ENCODE results near the gene CNPPD1.

Gene CNPPD1

DNA sequence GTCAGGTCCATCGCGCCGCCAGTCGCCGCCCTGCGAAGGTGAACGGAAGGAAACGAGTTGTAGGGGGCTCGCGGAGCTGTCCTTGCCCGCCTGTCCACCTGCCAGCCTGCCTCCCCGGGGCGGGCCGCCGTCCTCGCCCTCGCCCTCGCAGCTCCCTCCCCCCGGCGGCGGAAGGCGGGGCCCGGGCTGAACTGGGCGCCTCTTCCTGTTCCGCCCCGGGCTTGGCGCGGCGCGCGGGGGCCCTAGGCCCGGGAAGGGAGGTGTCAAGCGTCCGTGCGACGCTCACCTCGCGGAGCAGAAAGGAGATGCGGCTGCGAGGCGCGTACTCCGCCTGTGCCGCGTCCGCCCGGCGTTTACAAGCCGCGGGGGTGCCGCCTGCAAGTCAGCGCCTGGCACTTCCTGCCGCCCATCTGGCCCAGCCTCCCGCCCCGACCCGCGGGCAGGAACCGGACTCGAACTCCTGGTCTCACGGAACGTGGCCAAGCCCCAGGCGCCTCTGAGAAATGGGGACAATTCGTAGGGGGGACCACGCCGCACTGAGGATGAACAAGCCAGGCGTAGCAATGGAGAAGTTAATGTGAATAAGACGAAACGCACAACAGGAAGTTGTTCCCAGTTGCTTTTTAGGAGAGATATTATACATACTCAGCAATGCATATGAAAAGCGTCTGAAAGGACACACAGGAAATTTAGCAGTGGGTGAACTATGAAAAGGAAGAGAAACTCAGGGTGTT lies at the start of gene CNPPD1:
Gene CNPPD1, minus strand, starts transcription at position 108 of the 734 bp plus-strand sequence. Its CDS starts 97 bp downstream, at position 11.
- Mint-ChIP-seq H3K9me3 (no peaks in the 10 kb centered on the region), H3K36me3 (peaks cover 88% of the 10 kb centered on the region), H3K4me3 (peak within 1 kb of the TSS; percentile 96), H3K27ac (peak within 1 kb of the TSS; percentile 99), H3K4me1 (peaks cover 61% of the 10 kb centered on the region)
- DNase-seq (ENCODE audit: low spot score in 2 of 2), result peak; percentile 84 to 92
- ATAC-seq, result peak; percentile 86

DNA sequence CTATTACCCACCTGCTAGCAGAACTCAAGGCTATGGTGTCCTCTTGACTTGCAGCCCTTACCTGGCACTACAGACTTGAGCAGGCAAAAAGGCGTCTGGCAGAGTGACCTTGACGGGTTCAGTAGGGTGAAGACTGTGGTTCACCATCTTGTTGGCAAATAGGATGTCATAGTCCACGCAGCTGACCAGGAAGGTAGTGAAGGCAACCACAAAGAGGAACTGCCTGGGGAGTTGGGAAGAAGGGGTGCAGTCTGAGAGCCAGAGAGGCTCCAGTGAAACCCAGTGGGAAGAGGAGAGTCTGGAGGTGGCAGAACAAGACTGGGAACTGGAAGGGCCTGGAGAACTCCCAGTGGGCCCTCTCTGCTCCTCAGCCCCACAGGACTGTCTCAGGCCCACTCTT lies 48.6 kb upstream of the CNPPD1 start:
- Mint-ChIP-seq H3K9me3 (no peaks in the 10 kb centered on the region), H3K4me1 (peaks cover 45% of the 10 kb centered on the region), H3K36me3 (peaks cover 79% of the 10 kb centered on the region), H3K4me3 (no peak overlapping the region), H3K27ac (peak overlapping the region; percentile 75)
- ATAC-seq, result no peak
- DNase-seq (ENCODE audit: low spot score in 2 of 2), result no peak

DNA sequence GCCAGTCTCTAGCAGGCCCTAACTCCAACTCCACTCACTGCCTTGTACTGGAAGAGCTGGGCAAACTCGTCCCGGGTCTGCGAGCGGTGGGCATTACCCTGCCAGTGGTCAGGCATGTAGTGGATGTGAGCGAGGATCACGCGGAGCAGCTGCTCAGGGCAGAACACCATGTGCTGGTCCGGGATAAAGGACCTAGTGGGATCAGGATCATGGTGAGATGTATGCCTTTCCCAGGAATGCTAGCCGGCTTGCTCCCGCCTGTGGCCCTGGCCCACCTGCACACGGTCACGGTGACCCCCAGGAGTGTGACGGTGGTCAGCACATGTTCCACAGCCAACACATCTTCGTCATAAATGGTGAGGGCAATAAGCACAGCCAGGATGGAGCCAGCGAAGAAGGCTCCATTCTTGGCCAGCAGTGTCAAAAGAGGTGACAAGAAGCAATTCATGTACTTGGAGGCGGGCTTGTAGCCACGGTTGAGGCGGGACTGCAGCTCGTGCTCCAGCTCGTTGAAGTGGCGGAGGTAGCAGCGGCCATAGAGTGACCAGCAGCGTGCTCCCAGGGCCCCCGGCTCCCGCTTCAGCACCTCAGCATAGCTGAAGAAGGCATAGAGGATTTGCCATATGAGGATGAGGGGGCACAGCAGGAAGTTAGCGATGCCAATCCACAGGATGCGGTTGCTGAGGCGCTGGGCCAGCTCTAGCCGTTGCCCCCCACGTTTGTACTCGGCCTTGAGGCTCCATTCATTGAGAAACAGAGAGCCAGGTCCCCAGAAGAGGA lies 47.3 kb upstream of the CNPPD1 start:
- no peak for ATAC-seq

DNA sequence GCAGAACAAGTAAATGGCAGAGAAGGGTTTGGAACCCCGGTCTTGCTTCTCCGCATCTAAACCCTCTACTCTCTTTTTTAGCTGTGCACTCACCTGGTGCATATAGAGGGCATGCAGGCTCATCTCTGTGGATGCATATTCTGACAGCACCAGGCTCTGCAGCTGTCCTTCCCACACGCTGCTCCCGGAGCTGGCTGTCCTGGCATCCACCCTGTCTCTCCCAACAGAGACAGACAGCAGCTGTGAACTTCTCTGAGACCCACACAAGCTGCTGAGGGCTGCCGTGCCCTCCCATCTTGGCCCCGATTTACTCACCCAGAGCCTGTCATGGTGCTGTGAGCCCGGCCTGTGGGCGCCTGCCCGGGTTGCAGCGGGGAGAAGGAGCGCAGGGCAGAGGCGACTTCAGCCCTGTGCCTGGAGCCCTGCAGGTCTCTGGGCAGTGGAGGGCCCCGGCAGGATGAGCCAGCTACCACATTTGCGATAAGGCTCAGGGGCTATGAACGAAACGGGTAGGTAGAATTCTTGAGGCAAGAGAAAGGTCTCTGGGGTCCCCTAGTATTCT lies 45.3 kb upstream of the CNPPD1 start:
- ATAC-seq (no peak), DNase-seq (ENCODE audit: low spot score in 2 of 2) (no peak)
- no peaks in the 10 kb centered on the region for H3K9me3 Mint-ChIP-seq
- H3K27ac Mint-ChIP-seq, result no peak overlapping the region
- no peak overlapping the region for H3K4me3 Mint-ChIP-seq
- peaks cover 39% of the 10 kb centered on the region for H3K4me1 Mint-ChIP-seq
- H3K36me3 Mint-ChIP-seq, result peaks cover 78% of the 10 kb centered on the region

More for the DNA sequence above, 47.3 kb upstream of the CNPPD1 start:
- no peaks in the 10 kb centered on the region for H3K9me3 Mint-ChIP-seq
- H3K4me3 Mint-ChIP-seq, result no peak overlapping the region
- peaks cover 46% of the 10 kb centered on the region for H3K4me1 Mint-ChIP-seq
- H3K36me3 Mint-ChIP-seq, result peaks cover 77% of the 10 kb centered on the region
- no peak for DNase-seq (ENCODE audit: low spot score in 2 of 2)
- H3K27ac Mint-ChIP-seq, result no peak overlapping the region

DNA sequence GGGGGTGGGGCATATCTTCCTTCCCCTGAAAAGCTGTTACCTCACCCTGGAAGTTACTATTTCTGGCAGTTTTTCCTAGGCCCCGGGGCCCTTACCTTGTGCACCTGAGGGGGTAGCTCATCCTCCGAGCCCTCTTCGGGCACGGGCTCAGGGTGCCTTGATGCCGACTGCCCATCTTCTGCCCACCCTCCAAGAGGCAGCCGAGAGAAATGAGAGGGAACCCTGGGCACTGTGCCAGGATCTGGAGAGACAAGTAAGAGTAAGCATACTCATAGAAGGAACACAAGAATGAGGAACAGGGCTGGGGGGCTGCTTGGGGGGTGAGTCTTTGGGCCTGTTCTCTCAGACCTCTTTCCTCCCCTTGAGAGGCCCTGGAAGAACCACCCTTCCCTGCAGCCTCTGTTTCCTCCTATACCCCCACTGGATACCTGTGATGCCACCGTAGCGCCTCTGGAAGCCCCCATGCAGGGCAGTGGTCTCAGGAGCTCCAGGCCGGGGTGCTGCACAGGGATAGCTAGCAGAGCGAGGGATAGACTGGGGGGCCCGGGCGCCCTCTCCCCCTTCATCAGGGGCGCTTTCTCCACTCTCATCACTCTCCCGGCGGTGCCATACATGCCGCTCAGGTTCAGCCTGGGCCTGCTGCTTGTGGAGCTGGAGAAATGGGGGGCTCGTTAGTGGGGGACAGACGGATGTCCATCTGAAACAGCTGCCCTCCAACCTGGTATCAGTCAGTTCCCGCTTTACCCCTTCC lies 44.1 kb upstream of the CNPPD1 start:
- no peaks in the 10 kb centered on the region for H3K9me3 Mint-ChIP-seq
- H3K27ac Mint-ChIP-seq, result no peak overlapping the region
- no peak for DNase-seq (ENCODE audit: low spot score in 2 of 2)
- no peak overlapping the region for H3K4me3 Mint-ChIP-seq
- H3K4me1 Mint-ChIP-seq, result peaks cover 45% of the 10 kb centered on the region
- ATAC-seq, result no peak
- peaks cover 76% of the 10 kb centered on the region for H3K36me3 Mint-ChIP-seq

DNA sequence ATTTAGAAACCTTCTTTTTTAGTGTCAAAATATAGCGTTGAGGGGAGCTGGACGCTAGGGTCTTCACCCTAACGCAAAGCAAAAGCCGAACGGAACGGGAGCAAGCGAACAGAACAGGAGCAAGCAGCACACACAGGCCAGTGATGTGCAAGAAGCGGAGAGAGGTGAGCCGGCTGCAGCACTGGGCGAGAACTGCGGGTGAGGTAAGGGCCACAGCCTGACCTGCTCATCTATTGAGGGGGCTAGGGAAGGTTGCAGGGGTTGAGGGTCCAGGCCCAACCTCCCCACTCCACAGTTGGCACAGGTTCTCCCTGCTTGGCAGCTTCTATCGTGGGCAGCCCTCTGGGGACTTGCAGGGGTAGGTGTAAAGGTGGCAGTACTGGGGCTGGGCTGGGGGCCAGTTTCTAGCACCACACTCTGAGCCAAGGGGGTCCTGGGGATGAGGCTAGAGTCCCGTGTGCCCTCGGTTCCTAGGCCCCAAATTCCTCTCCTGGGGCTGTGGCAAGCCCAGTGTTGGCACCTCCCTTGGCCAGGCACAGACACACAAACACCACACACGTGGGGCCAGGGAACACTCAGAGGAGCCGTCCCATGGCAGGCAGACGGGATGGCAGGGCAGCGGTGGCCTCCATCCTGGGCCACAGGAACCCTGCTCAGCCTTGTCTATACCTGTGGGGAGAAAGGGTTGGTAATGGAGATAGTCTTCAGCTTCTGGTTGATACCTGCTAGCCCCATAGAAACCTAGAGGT lies 43.2 kb upstream of the CNPPD1 start:
- H3K36me3 Mint-ChIP-seq, result peaks cover 70% of the 10 kb centered on the region
- no peak for ATAC-seq
- H3K4me3 Mint-ChIP-seq, result no peak overlapping the region

DNA sequence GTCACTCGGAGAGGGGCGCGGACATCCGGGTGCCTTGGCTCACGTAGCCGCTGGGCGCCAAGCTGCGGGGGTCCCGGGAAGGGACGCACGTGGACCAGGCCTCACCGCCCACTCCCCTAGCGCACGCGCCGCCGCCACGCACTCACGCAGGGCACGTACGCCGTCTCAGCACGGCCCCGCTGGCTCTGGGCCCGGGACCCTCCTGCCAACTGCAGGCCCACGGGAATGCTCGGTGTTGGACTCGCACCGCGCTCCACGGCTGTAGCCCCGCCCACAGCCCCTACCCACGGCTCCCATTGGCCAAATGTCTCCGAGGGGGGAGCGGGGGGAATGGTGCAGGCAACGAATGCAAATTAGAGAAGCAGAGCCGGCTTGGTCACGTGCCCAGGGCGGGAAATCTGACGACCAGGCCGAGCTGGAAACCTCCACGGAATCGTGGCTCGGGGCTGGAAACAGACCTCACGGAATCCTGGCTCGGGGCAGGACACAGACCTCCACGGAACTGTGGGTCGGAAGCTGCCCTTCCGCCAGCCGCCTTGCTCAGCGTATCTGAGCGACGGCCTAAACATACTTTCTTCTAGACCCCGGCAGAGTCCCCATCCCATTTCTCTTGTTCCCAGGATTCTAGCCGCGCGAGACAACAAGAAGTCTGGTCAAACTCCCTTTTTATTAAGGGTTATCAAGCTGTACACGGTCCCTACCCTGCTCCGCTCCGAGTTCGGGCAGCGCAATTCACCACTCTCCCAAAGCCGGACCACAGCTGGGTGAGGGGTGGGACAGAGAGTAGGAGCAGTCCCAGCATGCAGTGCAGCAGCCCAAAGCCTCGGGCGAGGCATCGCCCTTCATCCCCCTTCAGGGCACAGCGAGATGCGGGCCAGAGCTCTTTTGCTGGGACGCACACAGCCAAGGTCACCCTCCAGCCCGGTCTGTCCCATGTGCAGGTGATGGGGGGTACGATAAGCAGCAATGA lies 42.3 kb upstream of the CNPPD1 start, which contains the start of gene ABCB6:
Gene ABCB6, minus strand, starts transcription at position 227 of the 970 bp plus-strand sequence. CDS start 285 bp downstream, outside the sequence.
- peak; percentile 85 for ATAC-seq
- no peaks in the 10 kb centered on the region for H3K9me3 Mint-ChIP-seq
- peaks cover 70% of the 10 kb centered on the region for H3K36me3 Mint-ChIP-seq
- H3K4me1 Mint-ChIP-seq, result peaks cover 46% of the 10 kb centered on the region
- H3K27ac Mint-ChIP-seq, result peak within 1 kb of the TSS; percentile 87
- peak; percentile 71 to 87 for DNase-seq (ENCODE audit: low spot score in 2 of 2)
- H3K4me3 Mint-ChIP-seq, result peak within 1 kb of the TSS; percentile 91

More for the DNA sequence above, 43.2 kb upstream of the CNPPD1 start:
- H3K27ac Mint-ChIP-seq, result peak overlapping the region; percentile 60
- peaks cover 40% of the 10 kb centered on the region for H3K4me1 Mint-ChIP-seq
- H3K9me3 Mint-ChIP-seq, result no peaks in the 10 kb centered on the region
- no peak for DNase-seq (ENCODE audit: low spot score in 2 of 2)

DNA sequence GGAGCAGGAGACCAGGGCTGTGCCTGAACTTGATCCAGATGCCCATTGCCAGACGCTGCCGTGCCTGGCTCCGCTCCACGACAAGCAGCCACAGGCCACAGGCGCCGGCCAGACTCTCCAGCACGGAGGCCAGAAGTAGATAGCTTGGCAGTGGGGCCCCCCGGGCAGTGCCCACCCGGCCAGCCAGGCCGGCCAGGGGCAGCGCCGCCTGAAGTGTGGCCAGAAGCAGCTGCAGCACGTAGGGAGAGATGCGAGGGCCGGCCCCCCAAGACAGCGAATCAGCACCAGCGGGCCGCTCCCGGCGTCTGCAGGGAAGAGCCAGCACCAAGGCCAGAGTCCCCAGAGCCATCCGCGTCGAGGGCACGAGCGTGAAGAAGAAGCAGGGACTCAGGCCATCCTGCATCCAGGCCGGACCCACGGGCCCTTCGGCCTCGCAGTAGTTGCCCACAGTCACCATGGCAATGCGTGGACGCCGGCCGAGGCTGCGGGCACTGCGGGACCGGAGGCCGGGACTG lies 41.5 kb upstream of the CNPPD1 start:
- H3K36me3 Mint-ChIP-seq, result peaks cover 70% of the 10 kb centered on the region
- DNase-seq (ENCODE audit: low spot score in 2 of 2), result no peak
- ATAC-seq, result peak; percentile 61
- peaks cover 47% of the 10 kb centered on the region for H3K4me1 Mint-ChIP-seq
- H3K9me3 Mint-ChIP-seq, result no peaks in the 10 kb centered on the region
- H3K4me3 Mint-ChIP-seq, result peak overlapping the region; percentile 91
- H3K27ac Mint-ChIP-seq, result peak overlapping the region; percentile 87

DNA sequence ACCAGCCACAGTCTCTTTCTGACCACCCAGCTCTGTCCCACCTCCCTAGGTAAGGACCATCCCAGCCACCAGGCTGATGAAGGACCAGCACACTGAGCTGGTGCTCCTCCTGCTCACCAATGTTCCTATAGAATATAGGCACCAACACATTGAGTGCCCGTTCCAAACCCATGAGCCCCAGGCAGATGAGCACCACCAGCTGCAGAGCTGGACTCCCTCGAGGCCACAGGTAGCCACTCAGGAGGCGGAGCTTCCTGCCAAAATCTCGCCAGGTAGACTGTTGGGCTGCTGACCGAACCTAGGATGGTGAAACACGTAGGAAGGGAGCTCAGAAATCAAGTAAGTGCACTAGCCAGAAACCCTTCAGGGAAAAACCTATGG lies 39.8 kb upstream of the CNPPD1 start:
- no peak for ATAC-seq
- H3K36me3 Mint-ChIP-seq, result peaks cover 70% of the 10 kb centered on the region
- no peak overlapping the region for H3K27ac Mint-ChIP-seq

DNA sequence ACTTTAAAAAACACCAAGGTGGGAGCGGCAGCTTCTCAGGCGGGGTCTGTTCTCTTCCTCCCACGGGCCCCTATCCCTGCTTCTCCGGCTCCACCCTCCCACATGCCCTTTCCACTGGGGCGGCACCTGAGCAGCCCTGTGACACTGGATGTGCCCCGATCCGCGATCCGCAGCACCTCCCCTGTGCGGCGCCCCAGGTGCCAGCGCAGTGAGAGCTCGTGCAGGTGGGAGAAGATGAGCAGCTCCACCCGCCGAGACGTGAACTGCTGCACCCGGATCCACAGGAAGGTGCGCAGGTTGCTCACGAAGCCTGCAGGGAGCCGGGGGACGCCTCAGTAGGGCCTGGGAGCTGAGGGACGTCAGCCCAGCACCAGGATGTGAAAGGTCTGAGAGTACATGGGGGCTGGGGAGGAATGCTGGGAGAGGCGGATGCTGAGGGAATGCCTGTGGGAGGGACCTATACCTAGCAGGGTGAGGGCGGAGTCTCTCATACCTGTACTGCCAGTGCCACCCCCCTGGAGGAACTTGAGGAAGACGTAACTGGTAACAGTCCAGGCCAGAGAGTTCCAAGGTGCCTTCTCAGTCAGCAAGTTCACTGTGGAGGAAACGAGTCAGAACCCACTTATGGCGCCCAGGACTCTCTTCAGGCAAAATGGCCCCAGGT lies 39.3 kb upstream of the CNPPD1 start:
- no peaks in the 10 kb centered on the region for H3K9me3 Mint-ChIP-seq
- peaks cover 70% of the 10 kb centered on the region for H3K36me3 Mint-ChIP-seq
- peaks cover 46% of the 10 kb centered on the region for H3K4me1 Mint-ChIP-seq
- H3K27ac Mint-ChIP-seq, result no peak overlapping the region
- ATAC-seq (no peak), DNase-seq (ENCODE audit: low spot score in 2 of 2) (no peak)
- peak overlapping the region; percentile 91 for H3K4me3 Mint-ChIP-seq

More for the DNA sequence above, 39.8 kb upstream of the CNPPD1 start:
- peaks cover 44% of the 10 kb centered on the region for H3K4me1 Mint-ChIP-seq
- no peaks in the 10 kb centered on the region for H3K9me3 Mint-ChIP-seq
- no peak for DNase-seq (ENCODE audit: low spot score in 2 of 2)
- H3K4me3 Mint-ChIP-seq, result peak overlapping the region; percentile 91

DNA sequence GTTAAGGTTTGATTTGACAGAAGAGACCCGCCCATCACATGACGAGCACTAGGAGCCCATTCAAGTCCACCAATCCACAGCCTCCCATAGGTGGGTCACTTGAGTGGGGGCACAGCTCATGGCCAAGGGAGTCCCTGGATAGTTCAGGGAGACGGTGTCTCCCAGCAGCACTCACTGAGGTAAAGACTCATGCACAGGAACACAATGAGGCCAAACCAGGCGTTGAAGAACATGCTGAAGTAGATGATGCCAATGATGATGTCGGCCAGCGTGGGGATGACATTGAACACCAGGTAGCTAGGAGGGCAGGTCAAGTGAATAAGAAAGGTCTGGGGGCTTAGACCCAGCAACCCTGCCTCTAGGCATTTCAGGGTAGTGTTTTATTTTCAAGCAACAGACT lies 38.1 kb upstream of the CNPPD1 start:
- H3K27ac Mint-ChIP-seq, result no peak overlapping the region
- H3K36me3 Mint-ChIP-seq, result peaks cover 75% of the 10 kb centered on the region
- H3K4me3 Mint-ChIP-seq, result no peak overlapping the region
- DNase-seq (ENCODE audit: low spot score in 2 of 2) (no peak), ATAC-seq (no peak)
- H3K9me3 Mint-ChIP-seq, result no peaks in the 10 kb centered on the region
- H3K4me1 Mint-ChIP-seq, result peaks cover 45% of the 10 kb centered on the region

DNA sequence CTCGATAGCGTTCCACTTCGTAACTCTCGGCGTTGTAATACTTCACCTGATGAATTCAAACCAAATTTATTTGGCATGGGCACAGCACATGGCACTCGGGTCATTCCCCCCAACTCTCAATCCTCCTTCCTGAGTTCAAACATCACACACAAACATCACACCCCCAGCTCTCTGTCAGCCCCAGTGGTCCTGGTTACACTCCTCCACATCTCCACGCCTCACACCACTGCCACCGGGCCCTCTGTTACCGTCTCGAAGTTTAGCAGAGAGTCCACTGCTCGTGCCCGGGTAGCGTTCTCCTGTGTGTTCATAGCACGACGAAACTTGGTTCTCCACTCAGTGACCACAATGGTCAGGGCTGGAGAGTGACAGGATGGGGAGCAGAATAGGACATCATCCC lies 37.4 kb upstream of the CNPPD1 start:
- Mint-ChIP-seq H3K27ac (peak overlapping the region; percentile 84), H3K9me3 (no peaks in the 10 kb centered on the region), H3K4me3 (no peak overlapping the region), H3K4me1 (peaks cover 47% of the 10 kb centered on the region), H3K36me3 (peaks cover 77% of the 10 kb centered on the region)
- no peak for DNase-seq (ENCODE audit: low spot score in 2 of 2)
- ATAC-seq, result no peak

DNA sequence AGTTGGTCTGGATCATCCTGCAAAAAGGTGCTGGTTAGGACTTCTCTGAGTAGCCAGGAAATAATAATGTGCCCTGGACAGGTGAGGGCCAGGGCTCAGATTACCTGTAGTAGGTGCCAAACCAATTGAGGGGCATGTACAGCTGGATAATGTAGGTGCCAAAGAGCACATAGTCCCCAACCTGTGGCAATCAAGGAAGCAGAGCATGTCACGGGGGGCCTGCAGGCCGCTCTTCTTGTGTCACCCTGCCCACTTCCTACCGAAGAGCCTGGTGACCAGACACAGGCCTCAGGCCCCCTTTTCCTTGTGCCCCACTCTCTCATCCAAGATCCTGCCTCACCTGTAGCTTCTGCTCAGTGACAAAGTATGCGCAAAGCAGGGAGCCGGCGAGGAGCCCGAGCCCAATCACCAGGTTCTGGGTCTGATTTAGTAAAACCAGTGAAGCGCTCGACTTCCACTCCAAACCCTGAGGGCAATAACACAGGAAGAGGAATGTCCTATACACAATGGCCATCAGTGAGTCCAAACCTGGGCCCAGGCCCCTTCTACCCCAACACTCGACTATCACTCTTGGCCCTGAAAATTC lies 36.9 kb upstream of the CNPPD1 start:
- DNase-seq (ENCODE audit: low spot score in 2 of 2) (no peak), ATAC-seq (no peak)
- Mint-ChIP-seq H3K9me3 (no peaks in the 10 kb centered on the region), H3K36me3 (peaks cover 82% of the 10 kb centered on the region), H3K4me1 (peaks cover 51% of the 10 kb centered on the region), H3K27ac (peak overlapping the region; percentile 84), H3K4me3 (no peak overlapping the region)

Data from stimulated activated effector memory CD8-positive, alpha-beta T cell treated with anti-CD3 and anti-CD28 coated beads, Interleukin-12 subunit alpha, Interleukin-12 subunit beta, amount 100 ng/mL, for 72 hours (primary cell).